ENCODE data around the gene CIDEC.

GRCh38 chr3:9886328-9886727 lies 6.3 kb upstream of the CIDEC start:
- TF ChIP-seq CTCF (conservative IDR thresholded peaks at IDR 0.05; ENCODE audit: low read length) (no peak), EZH2phosphoT487 (IDR thresholded peaks at IDR 0.05; ENCODE audit: borderline replicate concordance) (no peak)

Measured in Loucy (cell line).